GM19351 (cell line): Measurements from ENCODE around the gene FOXK1.
"Not testable (repeated sequence)": the region's sequence is repeated elsewhere in the genome, so short reads cannot be mapped to it uniquely, and the experiment has no call there.

ENCODE experiments used
- ATAC-seq: cut with Tn5 transposase; IDR thresholded peaks from one replicate; pipeline ENCODE4 v1.9.1; 2021; ENCODE audit warnings: mild to moderate bottlenecking, moderate library complexity; ENCODE audit not compliant: unreplicated experiment

Gene FOXK1

DNA sequence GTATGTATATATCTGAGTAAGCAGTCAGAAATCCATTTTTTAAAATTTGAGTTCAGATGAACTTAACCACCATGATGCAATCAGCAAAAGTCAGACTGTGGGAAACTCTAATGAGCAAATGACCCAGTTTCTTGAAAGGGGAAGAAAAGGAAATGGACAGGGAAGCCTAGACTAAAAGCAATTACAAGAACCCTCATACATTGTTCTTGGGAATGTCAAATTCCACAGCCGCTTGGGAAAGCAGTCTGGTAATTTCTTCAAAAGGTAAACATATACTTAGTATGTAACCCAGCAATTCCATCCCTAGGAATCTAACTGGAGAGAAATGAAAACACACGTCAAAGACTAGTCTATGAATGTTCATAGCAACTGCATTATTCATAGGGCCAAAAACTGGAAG, 16.4 kb upstream of the FOXK1 start:
- no peak for ATAC-seq

DNA sequence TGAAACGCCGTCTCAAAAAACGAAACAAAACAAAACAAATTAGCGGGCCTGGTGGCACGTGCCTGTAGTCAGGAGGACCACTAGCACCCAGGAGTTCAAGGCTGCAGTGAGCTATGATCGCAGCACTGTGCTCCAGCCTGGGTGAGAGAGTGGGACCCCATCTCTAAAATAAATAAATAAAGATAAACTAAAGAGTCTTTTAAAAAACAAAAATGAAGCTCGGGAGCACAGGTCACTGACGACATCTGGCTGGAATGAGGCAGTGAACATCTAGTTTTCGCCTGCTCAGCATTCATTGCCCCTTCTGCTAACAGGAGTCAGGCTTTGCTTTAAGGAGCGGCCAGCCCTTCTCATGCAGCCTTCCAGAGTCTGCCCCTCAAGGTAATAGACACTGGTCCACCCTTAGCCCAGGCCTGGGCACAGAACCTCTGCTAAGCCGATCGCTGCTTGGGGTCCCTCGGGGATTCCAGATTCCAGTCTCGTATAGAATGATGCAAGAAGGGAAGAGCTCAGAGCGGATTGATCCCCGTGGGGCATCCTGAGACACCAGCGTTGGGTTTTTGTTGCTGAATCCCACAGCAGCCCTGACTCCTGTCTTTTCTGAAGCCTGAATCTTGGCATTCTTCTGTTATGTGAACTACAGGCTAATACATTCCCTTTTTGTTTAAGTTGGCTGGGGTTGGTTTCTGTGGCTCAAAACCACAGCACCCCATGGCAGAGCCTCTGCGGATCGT, 14.2 kb upstream of the FOXK1 start:
- no peak for ATAC-seq

DNA sequence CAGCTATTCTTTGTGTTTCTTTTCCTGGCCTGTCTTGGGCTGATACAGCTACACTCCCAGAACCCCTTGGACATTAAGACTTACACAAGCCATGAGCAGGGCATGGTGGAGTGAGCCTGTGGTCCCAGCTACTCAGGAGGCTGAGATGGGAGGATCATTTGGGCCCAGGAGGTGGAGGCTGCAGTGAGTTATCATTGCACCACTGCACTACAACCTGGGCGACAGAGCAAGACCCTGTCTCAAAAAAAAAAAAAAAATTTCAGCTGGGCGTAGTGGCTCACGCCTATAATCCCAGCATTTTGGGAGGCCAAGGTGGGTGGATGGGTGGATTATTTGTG, 13.6 kb upstream of the FOXK1 start:
- no peak for ATAC-seq

DNA sequence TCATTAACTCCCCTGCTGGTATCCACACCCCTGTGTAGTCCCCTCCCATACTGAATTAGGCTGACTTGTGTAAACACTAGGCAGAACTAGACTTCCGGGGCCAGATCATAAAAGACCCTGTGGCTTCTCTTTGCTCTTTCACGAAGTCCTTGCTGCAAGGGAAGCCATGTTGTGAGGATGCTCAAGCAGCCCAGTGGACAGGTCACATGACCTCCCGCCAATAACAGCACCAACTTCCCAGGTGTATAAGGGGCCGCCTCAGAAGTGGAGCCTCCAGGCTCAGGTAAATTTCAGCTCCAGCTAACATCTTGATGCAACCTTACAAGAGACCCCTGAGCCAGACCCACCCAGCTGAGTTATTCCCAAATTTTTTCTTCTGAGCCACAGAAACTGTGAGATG, 11.3 kb upstream of the FOXK1 start:
- no peak for ATAC-seq

DNA sequence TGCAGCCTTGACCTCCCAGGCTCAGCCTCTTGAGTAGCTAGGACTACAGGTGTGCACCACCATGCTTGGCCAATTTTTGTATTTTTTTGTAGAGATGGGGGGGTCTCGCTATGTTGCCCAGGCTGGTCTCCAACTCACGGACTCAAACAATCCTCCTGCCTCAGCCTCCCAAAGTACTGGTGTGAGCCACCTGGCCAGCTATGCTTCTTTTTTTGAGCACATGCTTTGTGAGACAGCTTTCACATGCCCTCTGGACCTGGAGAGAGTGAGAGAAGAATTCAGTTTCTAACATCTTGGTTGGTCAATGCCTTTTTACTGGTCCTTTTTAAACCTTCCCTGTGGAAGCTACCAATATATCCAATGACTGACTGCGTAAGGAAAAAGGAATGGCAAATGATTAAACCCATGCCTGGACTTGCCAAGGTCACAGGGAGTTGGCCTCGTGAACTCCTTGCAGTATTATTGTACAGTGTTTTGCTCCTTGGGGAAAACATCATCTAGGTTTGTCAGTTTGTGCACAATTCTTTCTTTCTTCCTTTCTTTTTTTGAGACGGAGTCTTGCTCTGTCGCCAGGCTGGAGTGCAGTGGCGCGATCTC, 6.2 kb upstream of the FOXK1 start:
- no peak for ATAC-seq

DNA sequence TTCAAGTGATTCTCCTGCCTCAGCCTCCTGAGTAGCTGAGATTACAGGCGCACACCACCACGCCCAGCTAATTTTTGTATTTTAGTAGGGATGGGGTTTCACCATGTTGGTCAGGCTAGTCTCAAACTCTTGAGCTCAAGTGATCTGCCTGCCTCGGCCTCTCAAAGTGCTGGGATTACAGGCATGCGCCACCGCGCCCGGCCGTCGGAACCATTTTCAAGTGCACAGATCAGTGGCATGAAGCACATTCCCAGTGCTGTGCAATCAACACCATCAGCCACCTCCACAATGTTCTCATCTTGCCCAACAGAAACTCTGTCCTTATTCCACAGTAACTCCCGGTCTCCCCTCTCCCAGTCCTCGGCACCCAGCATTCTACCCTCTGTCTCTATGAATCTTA, 4.6 kb upstream of the FOXK1 start:
- not testable (repeated sequence) for ATAC-seq

DNA sequence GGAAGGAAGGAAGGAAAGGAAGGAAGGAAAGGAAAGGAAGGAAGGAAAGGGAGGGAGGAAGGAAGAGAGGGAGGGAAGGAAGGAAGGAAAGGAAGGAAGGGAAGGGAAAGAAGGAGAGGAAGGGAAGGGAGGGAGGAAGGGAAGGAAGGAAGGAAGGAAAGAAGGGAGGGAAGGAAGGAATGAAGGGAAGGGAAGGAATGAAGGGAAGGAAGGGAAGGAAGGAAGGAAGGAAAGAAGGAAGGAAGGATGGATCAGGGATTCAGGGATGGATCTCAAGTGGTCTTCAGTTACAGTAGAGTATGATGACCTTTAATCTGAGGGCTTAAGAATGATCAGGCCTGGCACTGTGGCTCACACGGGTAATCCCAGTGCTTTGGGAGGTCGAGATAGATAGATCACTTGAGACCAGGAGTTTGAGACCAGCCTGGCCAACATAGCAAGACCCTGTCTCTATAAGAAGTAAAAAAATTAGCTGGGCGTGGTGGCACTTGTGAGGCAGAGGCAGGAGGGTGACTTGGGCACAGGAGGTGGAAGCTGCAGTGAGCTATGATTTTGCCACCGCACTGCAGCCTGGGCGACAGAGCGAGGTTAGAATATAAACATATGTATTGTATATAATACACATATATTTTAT, 760 bp upstream of the FOXK1 start:
- no peak for ATAC-seq

DNA sequence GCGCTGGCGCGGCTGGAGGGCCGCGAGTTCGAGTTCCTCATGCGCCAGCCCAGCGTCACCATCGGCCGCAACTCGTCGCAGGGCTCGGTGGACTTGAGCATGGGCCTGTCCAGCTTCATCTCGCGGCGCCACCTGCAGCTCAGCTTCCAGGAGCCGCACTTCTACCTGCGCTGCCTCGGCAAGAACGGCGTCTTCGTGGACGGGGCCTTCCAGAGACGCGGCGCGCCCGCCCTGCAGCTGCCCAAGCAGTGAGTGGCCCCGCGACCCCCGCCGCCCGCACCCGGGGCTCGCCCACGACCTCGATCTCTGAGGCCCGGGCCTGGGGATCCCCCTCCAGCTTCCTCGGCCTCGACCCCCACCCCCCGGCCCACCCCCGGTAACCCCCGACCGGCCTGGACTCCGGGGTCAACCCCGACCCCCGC, 537 bp downstream of the FOXK1 start:
- peak; percentile 32 for ATAC-seq

DNA sequence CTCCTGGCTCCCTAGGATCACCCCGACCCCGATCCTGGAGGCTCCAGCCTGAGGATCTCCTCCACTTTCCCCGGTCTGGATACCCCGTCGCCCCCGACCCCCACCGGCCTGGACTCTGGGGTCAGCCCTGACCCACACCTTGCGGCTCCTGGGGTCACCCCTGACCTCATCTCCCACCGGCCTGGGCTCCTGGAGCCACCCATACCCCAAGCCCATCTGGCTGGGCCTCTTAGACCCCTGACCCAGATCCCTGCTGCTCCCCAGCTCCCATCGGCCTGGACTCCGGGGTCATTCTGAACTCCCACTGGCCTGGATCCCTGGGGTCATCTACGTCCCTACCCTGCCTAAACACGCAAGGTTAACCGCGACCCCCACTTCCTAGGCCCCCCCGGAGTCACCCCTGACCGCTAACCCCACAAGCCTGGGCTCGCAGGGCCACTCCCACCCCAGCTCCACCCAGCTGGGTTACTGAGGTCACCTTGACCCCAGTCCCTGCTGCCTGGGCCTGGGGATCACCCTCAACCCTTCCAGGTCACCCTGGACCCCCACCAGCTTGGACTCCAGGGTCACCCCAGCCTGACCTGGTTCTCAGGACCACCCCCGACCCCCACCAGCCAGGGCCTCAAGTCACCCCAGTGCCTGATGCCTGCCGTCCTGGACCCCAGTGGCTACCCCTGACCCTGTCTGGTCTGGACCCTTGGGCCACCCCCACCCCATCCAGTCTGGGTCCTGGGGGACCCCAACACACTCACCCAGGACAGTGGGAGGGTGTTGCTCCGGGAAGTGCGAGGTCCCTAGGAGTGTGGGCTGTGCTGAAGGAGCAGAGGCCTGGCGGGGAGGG, 1.2 kb downstream of the FOXK1 start:
- ATAC-seq = no peak

DNA sequence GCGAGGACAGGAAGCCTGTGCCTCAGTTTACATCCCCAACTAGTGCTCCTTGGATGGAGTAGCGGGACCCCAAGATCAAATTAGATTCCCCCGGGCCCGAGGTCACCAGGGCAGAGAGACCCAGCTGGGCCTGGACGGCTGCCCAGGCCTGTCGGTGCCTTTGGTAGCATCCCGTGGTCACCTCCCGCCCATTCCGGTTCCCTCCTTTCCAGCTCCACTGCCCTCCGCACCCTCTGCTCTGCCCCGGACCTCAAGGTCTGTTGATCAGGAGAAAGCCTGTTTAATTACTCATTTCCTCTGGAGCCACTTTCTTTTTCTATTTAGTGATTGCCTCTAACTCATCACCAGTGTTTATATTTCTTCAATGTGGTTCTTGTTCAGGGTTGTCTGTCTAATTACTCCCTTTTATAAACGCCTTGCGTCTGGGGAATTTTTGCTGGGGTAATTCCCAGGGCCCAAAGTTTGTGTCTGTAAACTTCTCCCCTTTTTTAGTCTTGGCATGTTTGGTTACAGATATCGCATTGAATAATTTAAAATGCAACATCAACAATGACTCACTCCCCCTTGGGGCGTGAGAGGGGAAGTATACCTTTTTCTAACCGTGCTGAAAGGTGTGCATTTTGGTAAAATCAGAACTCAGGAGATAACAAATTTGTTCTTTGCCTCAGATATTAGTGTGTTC, 1.9 kb downstream of the FOXK1 start:
- peak; percentile 35 for ATAC-seq

DNA sequence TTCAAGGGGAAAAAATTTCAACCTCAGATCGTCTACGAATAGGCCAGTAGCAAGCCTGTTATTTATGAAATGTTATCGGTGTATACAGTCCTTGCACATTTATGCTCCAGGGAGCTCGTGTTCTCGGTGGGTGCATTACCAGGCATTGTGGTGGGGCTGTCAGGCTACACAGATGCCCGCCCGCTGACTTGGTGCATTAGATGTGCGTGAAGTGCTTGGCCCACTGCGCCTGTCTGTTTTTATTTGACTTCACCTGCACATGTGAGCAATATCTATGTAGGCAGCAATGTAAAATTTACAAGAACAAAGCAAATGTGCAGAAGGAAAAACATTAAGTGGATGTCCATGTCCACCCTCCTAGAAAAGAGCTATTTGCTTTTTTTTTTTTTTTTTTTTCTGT, 2.8 kb downstream of the FOXK1 start:
- ATAC-seq = no peak

DNA sequence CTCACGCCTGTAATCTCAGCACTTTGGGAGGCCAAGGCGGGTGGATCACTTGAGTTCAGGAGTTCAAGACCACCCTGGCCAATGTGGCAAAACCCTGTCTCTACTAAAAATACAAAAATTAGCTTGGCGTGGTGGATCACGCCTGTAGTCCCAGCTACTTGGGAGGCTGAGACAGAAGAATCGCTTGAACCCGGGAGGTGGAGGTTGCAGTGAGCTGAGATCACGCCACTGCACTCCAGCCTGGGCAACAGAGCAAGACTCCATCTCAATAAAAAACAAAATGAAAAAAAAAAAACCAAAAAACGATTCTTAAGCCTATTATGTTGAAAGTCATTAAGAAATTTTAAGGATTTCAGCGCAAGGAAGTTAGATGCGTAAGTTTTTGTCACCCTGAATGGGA, 3.6 kb downstream of the FOXK1 start:
- not testable (repeated sequence) for ATAC-seq

DNA sequence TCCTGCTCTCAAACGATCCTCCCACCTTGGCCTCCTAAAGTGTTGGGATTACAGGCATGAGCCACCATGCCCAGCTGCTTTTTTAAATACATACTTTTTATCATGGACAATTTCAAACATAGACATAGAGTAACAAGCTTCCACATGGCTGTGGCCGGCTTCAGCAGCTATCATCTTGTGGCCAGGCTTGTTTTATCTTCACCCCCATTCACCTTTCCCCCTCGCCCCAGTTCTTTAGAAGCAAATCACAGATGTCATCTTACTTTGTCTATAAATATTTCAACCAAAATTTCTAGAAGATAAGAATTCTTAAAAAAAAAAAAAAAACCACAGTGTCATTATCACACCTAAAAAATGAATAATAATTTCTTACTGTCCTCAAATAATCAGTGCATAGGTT, 5.9 kb downstream of the FOXK1 start:
- ATAC-seq = no peak

DNA sequence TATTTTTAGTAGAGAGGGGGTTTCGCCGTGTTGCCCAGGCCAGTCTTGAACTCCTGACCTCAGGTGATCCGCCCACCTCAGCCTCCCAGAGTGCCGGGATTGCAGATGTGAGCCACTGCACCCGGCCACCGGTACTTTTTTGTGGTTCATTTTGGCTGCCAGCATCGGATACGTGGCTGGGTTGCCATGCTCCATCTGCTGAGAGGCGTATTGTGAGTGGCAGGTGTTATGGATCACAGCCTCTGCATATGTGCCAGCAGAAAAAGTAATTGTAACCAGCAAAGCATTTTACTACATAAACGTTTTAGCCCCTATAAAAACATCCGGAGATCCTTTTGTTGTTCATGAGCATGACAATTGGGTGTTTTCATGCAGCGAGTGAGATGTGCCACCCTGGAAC, 7.1 kb downstream of the FOXK1 start:
- ATAC-seq = no peak

DNA sequence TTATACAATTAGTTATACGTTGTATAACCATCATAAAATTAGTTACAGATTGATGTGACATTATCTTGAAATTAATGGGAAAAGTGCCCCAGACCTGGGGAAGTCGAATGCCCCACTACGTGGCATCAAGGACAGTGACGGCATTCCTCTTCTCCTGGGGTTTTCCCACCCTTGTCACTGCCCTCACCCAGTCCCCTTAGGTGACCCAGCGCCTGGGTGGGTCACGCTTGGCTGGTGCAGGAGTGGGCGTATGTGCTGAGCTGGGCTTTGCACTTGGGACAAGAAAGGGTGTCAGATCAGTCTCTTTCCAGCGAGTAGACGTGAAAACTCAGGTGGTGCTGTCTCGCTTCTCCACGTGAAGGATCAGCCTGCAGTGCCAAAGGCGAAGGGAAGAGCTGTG, 7.6 kb downstream of the FOXK1 start:
- ATAC-seq = peak; percentile 57

DNA sequence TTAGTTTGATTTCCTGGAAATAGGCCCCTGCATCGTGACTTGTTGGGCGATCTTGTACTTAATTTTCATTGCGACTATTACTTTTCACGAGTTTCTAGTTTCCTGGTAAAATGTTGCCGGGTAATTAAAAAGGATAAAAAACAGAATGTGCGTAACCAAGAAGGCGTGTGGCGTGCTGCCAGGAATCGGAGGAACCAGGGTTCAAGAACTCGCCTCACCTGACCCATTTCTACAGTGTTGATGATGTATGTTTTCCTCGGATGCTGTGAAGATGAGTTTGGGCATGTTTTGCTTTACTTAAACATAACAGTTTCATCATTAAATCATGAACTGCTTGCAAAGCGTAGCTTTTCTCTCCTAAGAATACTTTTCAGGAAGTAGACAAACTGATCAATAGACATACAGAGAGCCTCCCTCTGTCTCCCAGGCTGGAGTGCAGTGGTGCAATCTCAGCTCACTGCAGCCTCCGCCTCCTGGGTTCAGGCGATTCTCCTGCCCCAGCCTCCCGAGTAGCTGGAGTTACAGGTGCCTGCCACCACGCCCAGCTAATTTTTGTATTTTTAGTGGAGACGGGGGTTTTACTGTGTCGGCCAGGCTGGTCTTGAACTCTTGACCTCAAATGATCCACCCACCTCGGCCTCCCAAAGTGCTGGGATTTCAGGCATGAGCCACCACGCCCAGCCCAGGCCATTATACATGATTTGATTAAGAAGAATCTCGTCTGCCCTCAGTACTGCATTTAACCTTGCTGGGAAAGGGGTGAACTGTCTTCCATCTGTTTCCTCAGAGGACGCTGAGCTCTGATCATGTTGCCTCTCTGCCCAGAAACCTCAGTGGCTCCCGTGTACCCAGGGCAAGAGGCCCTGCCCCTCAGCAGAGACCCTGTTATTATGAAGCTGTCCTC, 9.1 kb downstream of the FOXK1 start:
- no peak for ATAC-seq

DNA sequence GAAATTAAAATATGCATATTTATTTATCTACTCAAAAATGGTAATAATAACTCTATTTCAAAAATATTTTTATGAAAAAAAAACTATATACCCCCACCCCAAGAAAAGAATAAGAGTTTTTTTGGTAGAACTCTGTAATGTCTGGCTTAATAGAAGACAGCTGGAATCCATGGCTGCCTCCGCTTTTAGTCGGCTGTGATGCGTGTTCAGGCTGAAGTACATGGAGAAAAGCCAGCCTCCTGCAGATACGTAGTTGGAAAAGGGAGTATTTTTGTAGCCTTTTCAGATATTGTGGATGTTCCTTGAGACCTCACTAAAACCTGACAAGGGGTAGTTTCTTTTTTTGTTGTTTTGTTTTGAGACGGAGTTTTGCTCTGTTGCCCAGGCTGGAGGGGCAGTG, 10.0 kb downstream of the FOXK1 start:
- ATAC-seq = no peak

DNA sequence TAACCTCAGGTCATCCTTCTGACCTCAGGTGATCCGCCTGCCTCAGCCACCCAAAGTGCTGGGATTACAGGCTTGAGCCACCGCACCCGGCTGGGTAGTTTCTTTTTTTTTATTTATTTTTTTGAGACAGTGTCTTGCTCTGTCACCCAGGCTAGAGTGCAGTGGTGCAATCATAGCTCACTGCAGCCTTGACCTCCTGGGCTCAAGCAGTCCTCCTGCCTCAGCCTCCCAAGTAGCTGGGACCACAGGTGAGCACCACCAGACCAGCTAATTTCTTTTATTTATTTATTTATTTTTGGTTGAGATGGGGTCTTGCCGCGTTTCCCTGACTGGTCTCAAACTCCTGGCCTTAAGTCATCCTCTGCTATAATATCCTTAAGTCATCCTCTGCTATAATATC, 10.5 kb downstream of the FOXK1 start:
- ATAC-seq = not testable (repeated sequence)

DNA sequence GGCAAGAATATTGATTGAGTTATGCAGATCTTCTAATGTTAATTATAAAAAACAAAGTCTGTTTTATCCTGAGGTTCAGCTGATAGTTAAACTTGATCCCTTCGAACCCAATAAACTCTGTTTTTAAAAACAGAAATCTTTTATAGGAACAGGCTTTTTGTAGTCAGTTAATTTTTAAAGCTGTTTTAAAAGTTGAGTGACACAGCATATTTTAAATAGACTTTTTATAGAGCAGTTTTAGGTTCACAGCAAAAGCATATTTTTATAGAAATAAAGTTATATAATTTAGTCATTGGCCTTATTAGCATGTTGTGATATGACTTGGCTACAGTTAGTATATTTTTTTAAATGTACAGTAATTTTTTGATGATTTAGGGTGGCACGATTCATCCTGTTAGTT, 11.1 kb downstream of the FOXK1 start:
- no peak for ATAC-seq

DNA sequence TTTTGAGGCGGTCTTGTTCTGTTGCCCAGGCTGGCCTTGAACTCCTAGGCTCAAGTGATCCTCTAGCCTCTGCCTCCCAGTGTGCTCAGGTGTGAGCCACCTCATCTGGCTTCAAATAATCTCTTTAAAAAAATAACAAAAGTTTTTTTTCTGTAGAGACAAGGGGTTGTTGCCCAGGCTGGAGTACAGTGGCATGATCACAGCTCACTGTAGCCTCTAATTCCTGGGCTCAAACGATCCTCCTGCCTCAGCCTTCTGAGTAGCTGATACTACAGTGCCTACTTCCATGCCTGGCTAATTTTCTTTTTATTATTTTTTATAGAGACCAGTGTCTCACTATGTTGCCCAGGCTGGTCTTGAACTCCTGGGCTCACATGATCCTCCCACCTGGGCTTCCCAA, 11.7 kb downstream of the FOXK1 start:
- no peak for ATAC-seq
